ENCODE data around the gene INVS. TPM values are rescaled to one million over a fixed set of nuclear protein-coding genes. Genes with fewer than 3 reads are reported as not detected.
"Not testable (repeated sequence)": the region's sequence is repeated elsewhere in the genome, so short reads cannot be mapped to it uniquely, and the experiment has no call there.

Gene INVS
- total RNA-seq, 1 donor from 2014 or later: 14.9 TPM

- Mint-ChIP-seq H3K9me3 (no peaks in the 10 kb centered on the region), H3K27ac (no peak overlapping the region), H3K4me3 (no peak overlapping the region), H3K27me3 (no peaks in the 10 kb centered on the region), H3K36me3 (ENCODE audit: low read depth) (peaks cover 3% of the 10 kb centered on the region), H3K4me1 (peaks cover 10% of the 10 kb centered on the region)
- DNase-seq: no peak
- intact Hi-C loops (cut with micrococcal nuclease): no loop called here
These were observed 28.7 kb upstream of the INVS start for GRCh38 chr9:100070104-100071041.

DNA sequence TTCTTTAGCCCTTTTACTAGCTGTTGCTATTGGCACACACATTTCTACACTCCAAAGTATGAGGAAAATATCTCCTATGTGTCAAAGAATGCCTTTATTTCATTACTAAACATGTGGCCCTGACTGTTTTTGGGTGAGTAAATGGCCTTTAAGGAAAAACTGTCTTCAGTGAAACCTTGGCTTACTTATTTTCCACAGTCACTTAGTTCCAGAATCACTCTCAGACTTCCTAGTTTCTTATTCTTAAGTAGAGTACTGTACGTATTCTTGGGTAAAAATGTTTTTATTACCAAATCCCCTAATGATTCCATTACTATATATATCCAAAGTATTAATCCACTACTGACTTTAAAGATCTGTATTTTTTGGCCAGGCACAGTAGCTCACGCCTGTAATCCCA lies 27.8 kb upstream of the INVS start:
- Mint-ChIP-seq H3K27ac (no peak overlapping the region), H3K4me3 (no peak overlapping the region), H3K9me3 (no peaks in the 10 kb centered on the region), H3K27me3 (no peaks in the 10 kb centered on the region), H3K4me1 (peaks cover 10% of the 10 kb centered on the region), H3K36me3 (ENCODE audit: low read depth) (peaks cover 4% of the 10 kb centered on the region)
- DNase-seq: no peak
- intact Hi-C loops (cut with micrococcal nuclease): no loop called here

- Mint-ChIP-seq H3K36me3 (ENCODE audit: low read depth) (peaks cover 13% of the 10 kb centered on the region), H3K4me1 (peaks cover 9% of the 10 kb centered on the region), H3K27me3 (no peaks in the 10 kb centered on the region), H3K9me3 (no peaks in the 10 kb centered on the region), H3K27ac (no peak overlapping the region), H3K4me3 (no peak overlapping the region)
- intact Hi-C loops (cut with micrococcal nuclease): no loop called here
- no peak for DNase-seq
These were observed 26.2 kb upstream of the INVS start for GRCh38 chr9:100072805-100073204.

DNA sequence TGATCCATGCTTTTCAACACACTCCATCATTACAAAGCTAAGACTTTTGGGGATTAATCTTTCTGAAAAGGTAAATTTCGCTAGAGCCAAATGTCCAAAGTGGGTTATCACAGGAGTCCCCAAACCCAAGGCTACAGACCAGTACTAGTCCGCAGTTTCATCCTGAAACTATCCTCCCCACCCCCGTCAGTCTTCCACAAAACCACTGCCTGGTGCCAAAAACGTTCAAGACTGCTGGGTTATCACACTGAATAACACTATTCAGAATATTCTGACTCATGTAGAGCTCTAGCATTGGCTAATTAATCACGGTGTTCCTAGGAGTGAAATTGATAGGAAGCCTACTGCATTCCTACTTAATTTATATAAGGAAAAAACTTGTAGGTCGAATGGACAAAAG lies 24.9 kb upstream of the INVS start:
- Mint-ChIP-seq H3K4me3 (no peak overlapping the region), H3K27ac (no peak overlapping the region), H3K27me3 (no peaks in the 10 kb centered on the region), H3K4me1 (peaks cover 9% of the 10 kb centered on the region), H3K9me3 (no peaks in the 10 kb centered on the region), H3K36me3 (ENCODE audit: low read depth) (peaks cover 17% of the 10 kb centered on the region)
- no peak for DNase-seq
- intact Hi-C loops (cut with micrococcal nuclease): no loop called here

DNA sequence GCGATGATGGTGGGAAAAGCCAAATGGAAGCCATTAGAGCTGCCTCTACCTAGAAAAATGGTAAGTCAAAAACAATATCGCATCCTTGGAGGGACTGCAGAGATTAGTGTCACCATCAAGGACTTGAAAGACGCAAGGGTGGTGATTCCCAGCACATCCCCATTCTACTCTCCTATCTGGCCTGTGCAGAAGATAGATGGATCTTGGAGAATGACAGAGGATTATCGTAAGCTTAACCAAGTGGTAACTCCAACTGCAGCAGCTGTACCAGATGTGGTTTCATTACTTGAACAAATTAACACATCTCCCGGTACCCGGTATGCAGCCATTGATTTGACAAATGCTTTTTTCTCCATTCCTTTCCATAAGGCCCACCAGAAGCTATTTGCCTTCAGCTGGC lies 24.1 kb upstream of the INVS start:
- peaks cover 17% of the 10 kb centered on the region for H3K36me3 Mint-ChIP-seq (ENCODE audit: low read depth)
- H3K27ac Mint-ChIP-seq: no peak overlapping the region
- H3K27me3 Mint-ChIP-seq: no peaks in the 10 kb centered on the region
- no peak for DNase-seq
- H3K4me1 Mint-ChIP-seq: peaks cover 9% of the 10 kb centered on the region
- H3K9me3 Mint-ChIP-seq: no peaks in the 10 kb centered on the region
- H3K4me3 Mint-ChIP-seq: no peak overlapping the region
- intact Hi-C loops (cut with micrococcal nuclease): no loop called here

- peaks cover 17% of the 10 kb centered on the region for H3K36me3 Mint-ChIP-seq (ENCODE audit: low read depth)
- intact Hi-C loops (cut with micrococcal nuclease); H3K27ac Mint-ChIP-seq; H3K4me1 Mint-ChIP-seq; H3K27me3 Mint-ChIP-seq; H3K4me3 Mint-ChIP-seq; H3K9me3 Mint-ChIP-seq; DNase-seq: not testable (repeated sequence)
These were observed 22.8 kb upstream of the INVS start for GRCh38 chr9:100076256-100076655.

- no peak overlapping the region for H3K27ac Mint-ChIP-seq
- no peak overlapping the region for H3K4me3 Mint-ChIP-seq
- intact Hi-C loops (cut with micrococcal nuclease): loop anchor here (2.0 to 10.0 kb wide), 5 partner anchors 55 to 1028 kb away; partner anchors contain the start of gene NR4A3
- peaks cover 42% of the 10 kb centered on the region for H3K4me1 Mint-ChIP-seq
- peaks cover 6% of the 10 kb centered on the region for H3K36me3 Mint-ChIP-seq (ENCODE audit: low read depth)
- no peak for DNase-seq
- no peaks in the 10 kb centered on the region for H3K27me3 Mint-ChIP-seq
- H3K9me3 Mint-ChIP-seq: no peaks in the 10 kb centered on the region
These were observed 16.3 kb upstream of the INVS start for GRCh38 chr9:100082782-100083181.

- intact Hi-C loops (cut with micrococcal nuclease): loop anchor here (1.0 to 10.0 kb wide), 6 partner anchors 16 to 1029 kb away; partner anchors contain the start of genes INVS and NR4A3
- H3K36me3 Mint-ChIP-seq (ENCODE audit: low read depth): peaks cover 6% of the 10 kb centered on the region
- H3K27me3 Mint-ChIP-seq: no peaks in the 10 kb centered on the region
- peak overlapping the region; percentile 63 for H3K27ac Mint-ChIP-seq
- peaks cover 49% of the 10 kb centered on the region for H3K4me1 Mint-ChIP-seq
- H3K4me3 Mint-ChIP-seq: no peak overlapping the region
- no peaks in the 10 kb centered on the region for H3K9me3 Mint-ChIP-seq
- no peak for DNase-seq
These were observed 15.5 kb upstream of the INVS start for GRCh38 chr9:100083448-100084127.

- intact Hi-C loops (cut with micrococcal nuclease): loop anchor here (1.0 to 10.0 kb wide), 5 partner anchors 15 to 1029 kb away; partner anchors contain the start of genes INVS and NR4A3
- no peaks in the 10 kb centered on the region for H3K27me3 Mint-ChIP-seq
- no peaks in the 10 kb centered on the region for H3K9me3 Mint-ChIP-seq
- peak overlapping the region; percentile 20 for H3K4me3 Mint-ChIP-seq
- H3K36me3 Mint-ChIP-seq (ENCODE audit: low read depth): peaks cover 1% of the 10 kb centered on the region
- no peak for DNase-seq
- peaks cover 49% of the 10 kb centered on the region for H3K4me1 Mint-ChIP-seq
- no peak overlapping the region for H3K27ac Mint-ChIP-seq
These were observed 15.0 kb upstream of the INVS start for GRCh38 chr9:100084128-100084453.

GRCh38 chr9:100084734-100085133 lies 14.3 kb upstream of the INVS start:
- no peak for DNase-seq
- intact Hi-C loops (cut with micrococcal nuclease): loop anchor here (1.0 to 10.0 kb wide), 5 partner anchors 15 to 1030 kb away; partner anchors contain the start of genes INVS and NR4A3
- Mint-ChIP-seq H3K36me3 (ENCODE audit: low read depth) (peaks cover 1% of the 10 kb centered on the region), H3K27me3 (no peaks in the 10 kb centered on the region), H3K9me3 (no peaks in the 10 kb centered on the region), H3K27ac (no peak overlapping the region), H3K4me1 (peaks cover 49% of the 10 kb centered on the region), H3K4me3 (peak overlapping the region; percentile 27)

- no peak for DNase-seq
These were observed 12.9 kb upstream of the INVS start for GRCh38 chr9:100086097-100086635.

DNA sequence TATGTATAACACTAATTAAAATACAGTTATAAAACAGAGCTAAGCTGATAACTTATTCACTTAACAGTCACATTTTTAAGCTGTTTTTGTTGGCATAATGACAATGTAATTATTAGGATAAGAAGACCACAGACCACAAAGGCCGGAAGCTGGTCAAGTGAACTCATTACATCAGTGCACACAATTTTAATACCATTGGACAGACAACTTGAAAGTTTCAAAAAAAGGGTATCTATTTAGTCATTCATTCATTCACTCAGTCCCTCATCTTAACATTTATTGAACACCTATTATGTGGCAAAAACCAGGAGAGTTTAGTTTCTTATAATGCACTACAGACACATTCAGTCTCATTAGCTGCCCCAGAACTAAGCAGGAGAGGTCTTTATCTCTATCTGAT lies 11.8 kb upstream of the INVS start:
- DNase-seq: no peak
- Mint-ChIP-seq H3K9me3 (no peaks in the 10 kb centered on the region), H3K27me3 (no peaks in the 10 kb centered on the region), H3K4me1 (peaks cover 49% of the 10 kb centered on the region), H3K27ac (peak overlapping the region; percentile 17), H3K36me3 (ENCODE audit: low read depth) (peaks cover 2% of the 10 kb centered on the region), H3K4me3 (peak overlapping the region; percentile 2)
- intact Hi-C loops (cut with micrococcal nuclease): loop anchor here (10.0 kb wide), 2 partner anchors 238 to 1032 kb away; no protein-coding TSS in a partner anchor

More at GRCh38 chr9:100086097-100086635, 12.9 kb upstream of the INVS start:
- peaks cover 1% of the 10 kb centered on the region for H3K36me3 Mint-ChIP-seq (ENCODE audit: low read depth)
- H3K27me3 Mint-ChIP-seq: no peaks in the 10 kb centered on the region
- intact Hi-C loops (cut with micrococcal nuclease): loop anchor here (10.0 kb wide), 2 partner anchors 239 to 1031 kb away; no protein-coding TSS in a partner anchor
- H3K9me3 Mint-ChIP-seq: no peaks in the 10 kb centered on the region
- no peak overlapping the region for H3K4me3 Mint-ChIP-seq
- H3K27ac Mint-ChIP-seq: peak overlapping the region; percentile 16
- peaks cover 47% of the 10 kb centered on the region for H3K4me1 Mint-ChIP-seq

- H3K27ac Mint-ChIP-seq: peak overlapping the region; percentile 67
- peak overlapping the region; percentile 42 for H3K4me3 Mint-ChIP-seq
- H3K4me1 Mint-ChIP-seq: peaks cover 44% of the 10 kb centered on the region
- no peak for DNase-seq
- no peaks in the 10 kb centered on the region for H3K27me3 Mint-ChIP-seq
- intact Hi-C loops (cut with micrococcal nuclease): loop anchor here (10.0 kb wide), 2 partner anchors 237 to 1033 kb away; no protein-coding TSS in a partner anchor
- no peaks in the 10 kb centered on the region for H3K9me3 Mint-ChIP-seq
- H3K36me3 Mint-ChIP-seq (ENCODE audit: low read depth): peaks cover 4% of the 10 kb centered on the region
These were observed 10.8 kb upstream of the INVS start for GRCh38 chr9:100088202-100088601.
